OCI-LY3 (cell line): ENCODE data around the gene TPPP2.

Experiments used
- H2AFZ ChIP-seq: fragments of 200-600, 300-600 bp; shearing (Covaris generic); 2 replicates; pipeline ENCODE4 v1.6.0; 2014; ENCODE audit warnings: antibody characterized with exemption, low read depth, low read length
- H3K27ac ChIP-seq: fragments of 200-600, 300-600 bp; sonication (generic); 2 replicates; pipeline ENCODE4 v1.5.1; 2014; ENCODE audit warnings: mild to moderate bottlenecking, low read length, moderate library complexity, mixed read lengths
- H3K27me3 ChIP-seq: fragments of 200-600, 300-600 bp; sonication (generic); 2 replicates; pipeline ENCODE4 v1.6.1; 2014; ENCODE audit warnings: low read depth, low read length, mixed read lengths
- H3K36me3 ChIP-seq: fragments of 200-600, 300-600 bp; sonication (generic); replicated peaks from 2 replicates; pipeline ENCODE3; 2014; ENCODE audit warnings: low read depth, low read length, mixed read lengths
- H3K4me1 ChIP-seq: fragments of 300-600, 200-600 bp; sonication (generic); 2 replicates; pipeline ENCODE4 v1.6.1; 2014; ENCODE audit warnings: low read length, mixed read lengths
- H3K4me2 ChIP-seq: fragments of 200-600, 300-600 bp; sonication (generic); 2 replicates; pipeline ENCODE4 v1.6.1; 2014; ENCODE audit warnings: low read length, mixed read lengths
- H3K4me3 ChIP-seq: fragments of 300-600, 200-600 bp; sonication (generic); 2 replicates; pipeline ENCODE4 v1.5.1; 2014; ENCODE audit warnings: antibody characterized with exemption, mild to moderate bottlenecking, low read length, moderate library complexity
- H3K79me2 ChIP-seq: fragments of 300-600, 200-600 bp; shearing (Covaris generic); 2 replicates; pipeline ENCODE4 v1.6.1; 2014; ENCODE audit warnings: mild to moderate bottlenecking, low read length, mixed read lengths
- H3K9ac ChIP-seq: fragments of 300-600, 200-600 bp; shearing (Covaris generic); 2 replicates; pipeline ENCODE4 v1.6.0; 2014; ENCODE audit warnings: mild to moderate bottlenecking, low read length, moderate library complexity
- H3K9me3 ChIP-seq: fragments of 200-600, 300-600 bp; shearing (Covaris generic); 2 replicates; pipeline ENCODE4 v1.6.1; 2014; ENCODE audit warnings: low read length, mixed read lengths; ENCODE audit not compliant: insufficient read depth
- H4K20me1 ChIP-seq: fragments of 200-600, 300-600 bp; sonication (generic); 2 replicates; pipeline ENCODE4 v1.6.1; 2016; ENCODE audit warnings: low read length, mixed read lengths; ENCODE audit not compliant: insufficient read depth
- EZH2phosphoT487 ChIP-seq: fragments of 200-600 bp; shearing (Covaris generic); IDR thresholded peaks from 2 replicates; pipeline ENCODE4 v1.6.1; 2018; ENCODE audit warnings: antibody characterized with exemption, mixed run types, low read depth
- TF ChIP-seq, protein P1 (sequence below): fragments of 200-600, 300-600 bp; sonication (generic); IDR thresholded peaks from 2 replicates; pipeline ENCODE4 v1.5.1; 2014; ENCODE audit warnings: antibody characterized with exemption, low read length, low read depth

TPPP2 gene

DNA sequence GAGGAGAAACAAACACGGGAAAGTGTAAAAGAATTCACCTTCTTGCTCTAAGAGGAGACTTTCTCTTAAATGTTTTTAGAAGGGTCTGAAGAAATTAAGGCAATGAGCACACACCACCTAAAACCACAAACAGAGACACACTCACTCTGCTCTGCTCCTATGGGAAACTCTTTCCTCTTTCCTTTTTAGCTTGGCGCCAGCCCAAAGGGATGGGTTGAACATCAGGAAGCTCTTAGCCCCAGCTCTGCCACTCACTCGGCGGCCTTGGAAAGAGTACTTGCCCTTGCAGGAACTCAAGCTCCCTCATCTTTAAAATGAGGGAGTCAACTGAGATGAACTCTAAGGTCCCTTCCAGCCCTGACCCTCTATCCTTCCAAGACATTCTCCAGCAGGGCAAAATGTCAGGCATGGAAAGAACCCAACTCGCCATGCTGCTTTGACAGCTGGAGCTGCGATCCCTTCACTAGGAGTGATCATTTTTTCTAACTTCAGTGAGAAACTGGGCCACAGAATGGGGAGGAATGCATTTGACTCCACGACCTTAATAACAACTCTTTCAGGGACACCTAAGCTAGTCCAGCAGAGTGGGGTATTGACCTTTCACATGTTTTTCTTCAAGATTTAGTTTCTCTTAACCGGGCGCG lies 26.6 kb downstream of the TPPP2 start:
- H3K4me1 ChIP-seq, result no peaks in the 10 kb centered on the region
- TF ChIP-seq EZH2phosphoT487, result no peak
- TF ChIP-seq, protein P1, sequence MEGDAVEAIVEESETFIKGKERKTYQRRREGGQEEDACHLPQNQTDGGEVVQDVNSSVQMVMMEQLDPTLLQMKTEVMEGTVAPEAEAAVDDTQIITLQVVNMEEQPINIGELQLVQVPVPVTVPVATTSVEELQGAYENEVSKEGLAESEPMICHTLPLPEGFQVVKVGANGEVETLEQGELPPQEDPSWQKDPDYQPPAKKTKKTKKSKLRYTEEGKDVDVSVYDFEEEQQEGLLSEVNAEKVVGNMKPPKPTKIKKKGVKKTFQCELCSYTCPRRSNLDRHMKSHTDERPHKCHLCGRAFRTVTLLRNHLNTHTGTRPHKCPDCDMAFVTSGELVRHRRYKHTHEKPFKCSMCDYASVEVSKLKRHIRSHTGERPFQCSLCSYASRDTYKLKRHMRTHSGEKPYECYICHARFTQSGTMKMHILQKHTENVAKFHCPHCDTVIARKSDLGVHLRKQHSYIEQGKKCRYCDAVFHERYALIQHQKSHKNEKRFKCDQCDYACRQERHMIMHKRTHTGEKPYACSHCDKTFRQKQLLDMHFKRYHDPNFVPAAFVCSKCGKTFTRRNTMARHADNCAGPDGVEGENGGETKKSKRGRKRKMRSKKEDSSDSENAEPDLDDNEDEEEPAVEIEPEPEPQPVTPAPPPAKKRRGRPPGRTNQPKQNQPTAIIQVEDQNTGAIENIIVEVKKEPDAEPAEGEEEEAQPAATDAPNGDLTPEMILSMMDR, result no peak
- H3K9me3 ChIP-seq, result no peaks in the 10 kb centered on the region
- no peak overlapping the region for H3K9ac ChIP-seq
- no peak overlapping the region for H3K27ac ChIP-seq
- H3K36me3 ChIP-seq, result no peaks in the 10 kb centered on the region
- no peaks in the 10 kb centered on the region for H3K79me2 ChIP-seq
- H2AFZ ChIP-seq, result no peak overlapping the region
- no peak overlapping the region for H3K4me3 ChIP-seq
- H3K27me3 ChIP-seq, result peaks cover 18% of the 10 kb centered on the region
- no peaks in the 10 kb centered on the region for H4K20me1 ChIP-seq
- H3K4me2 ChIP-seq, result no peak overlapping the region

DNA sequence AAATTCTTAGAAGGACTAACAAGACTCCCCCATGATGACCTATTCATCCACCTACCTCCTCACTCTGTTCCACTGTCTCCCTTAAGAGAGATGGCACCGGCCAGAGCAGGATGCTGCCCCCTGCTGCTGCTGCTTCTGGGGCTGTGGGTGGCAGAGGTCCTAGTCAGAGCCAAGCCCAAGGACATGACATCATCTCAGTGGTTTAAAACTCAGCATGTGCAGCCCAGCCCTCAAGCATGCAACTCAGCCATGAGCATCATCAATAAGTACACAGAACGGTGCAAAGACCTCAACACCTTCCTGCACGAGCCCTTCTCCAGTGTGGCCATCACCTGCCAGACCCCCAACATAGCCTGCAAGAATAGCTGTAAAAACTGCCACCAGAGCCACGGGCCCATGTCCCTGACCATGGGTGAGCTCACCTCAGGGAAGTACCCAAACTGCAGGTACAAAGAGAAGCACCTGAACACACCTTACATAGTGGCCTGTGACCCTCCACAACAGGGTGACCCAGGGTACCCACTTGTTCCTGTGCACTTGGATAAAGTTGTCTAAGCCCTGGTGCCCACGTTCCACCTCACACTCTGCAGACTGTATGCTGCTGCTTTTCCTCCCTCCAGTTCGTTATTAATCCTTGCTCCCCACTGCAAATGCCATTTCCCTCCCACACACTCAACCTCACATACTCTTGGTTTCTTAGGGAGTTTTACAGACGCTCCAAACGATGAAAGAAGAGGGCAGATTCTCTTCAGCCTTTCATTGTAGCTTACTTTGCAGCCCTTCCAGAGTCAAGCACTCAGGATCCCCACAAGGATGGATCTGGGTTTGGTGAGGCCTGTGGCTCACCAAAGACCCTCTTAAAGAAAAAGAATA lies 28.0 kb downstream of the TPPP2 start, which contains the start of gene RNASE8:
Gene RNASE8 (plus strand): TSS at position 20 of the 873 bp plus-strand sequence. CDS start 71 bp downstream, at position 91.
- no peak within 1 kb of the TSS for H3K27ac ChIP-seq
- TF ChIP-seq EZH2phosphoT487, result no peak
- TF ChIP-seq, protein P1, result peak; percentile 20; the same call in 1 of the 2 replicates
- no peaks in the 10 kb centered on the region for H3K9me3 ChIP-seq
- no peaks in the 10 kb centered on the region for H4K20me1 ChIP-seq
- H3K4me2 ChIP-seq, result no peak within 1 kb of the TSS
- H2AFZ ChIP-seq, result no peak within 1 kb of the TSS
- peaks cover 31% of the 10 kb centered on the region for H3K27me3 ChIP-seq
- no peaks in the 10 kb centered on the region for H3K4me1 ChIP-seq
- no peaks in the 10 kb centered on the region for H3K79me2 ChIP-seq
- no peak within 1 kb of the TSS for H3K9ac ChIP-seq
- H3K36me3 ChIP-seq, result no peaks in the 10 kb centered on the region
- no peak within 1 kb of the TSS for H3K4me3 ChIP-seq

DNA sequence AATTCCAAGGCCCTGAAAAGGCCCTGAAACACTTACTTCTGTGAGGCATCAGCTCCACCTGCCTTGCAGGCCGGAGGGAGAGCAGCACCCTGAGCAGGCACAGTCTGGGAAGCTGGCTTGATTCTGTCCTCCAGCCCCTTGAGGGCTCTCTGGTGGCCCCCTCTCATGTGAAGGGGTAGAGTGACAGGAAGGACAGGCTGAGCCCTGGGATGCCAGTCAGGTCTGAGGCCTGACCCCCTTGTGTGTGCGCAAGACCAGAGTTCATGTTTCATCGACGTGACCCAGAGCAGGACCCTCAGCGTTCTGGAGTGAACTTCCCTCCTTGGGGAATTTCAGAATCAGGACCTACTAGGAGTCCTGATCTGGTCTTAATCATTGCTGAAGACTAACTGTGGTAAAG lies 28.9 kb downstream of the TPPP2 start:
- Histone ChIP-seq H3K4me1 (no peaks in the 10 kb centered on the region), H2AFZ (no peak overlapping the region), H3K36me3 (no peaks in the 10 kb centered on the region), H3K79me2 (no peaks in the 10 kb centered on the region), H3K4me2 (no peak overlapping the region), H3K9me3 (no peaks in the 10 kb centered on the region), H3K27ac (no peak overlapping the region), H3K4me3 (no peak overlapping the region), H3K9ac (no peak overlapping the region), H3K27me3 (peaks cover 40% of the 10 kb centered on the region), H4K20me1 (no peaks in the 10 kb centered on the region)
- TF ChIP-seq, protein P1, result no peak
- TF ChIP-seq EZH2phosphoT487, result no peak

DNA sequence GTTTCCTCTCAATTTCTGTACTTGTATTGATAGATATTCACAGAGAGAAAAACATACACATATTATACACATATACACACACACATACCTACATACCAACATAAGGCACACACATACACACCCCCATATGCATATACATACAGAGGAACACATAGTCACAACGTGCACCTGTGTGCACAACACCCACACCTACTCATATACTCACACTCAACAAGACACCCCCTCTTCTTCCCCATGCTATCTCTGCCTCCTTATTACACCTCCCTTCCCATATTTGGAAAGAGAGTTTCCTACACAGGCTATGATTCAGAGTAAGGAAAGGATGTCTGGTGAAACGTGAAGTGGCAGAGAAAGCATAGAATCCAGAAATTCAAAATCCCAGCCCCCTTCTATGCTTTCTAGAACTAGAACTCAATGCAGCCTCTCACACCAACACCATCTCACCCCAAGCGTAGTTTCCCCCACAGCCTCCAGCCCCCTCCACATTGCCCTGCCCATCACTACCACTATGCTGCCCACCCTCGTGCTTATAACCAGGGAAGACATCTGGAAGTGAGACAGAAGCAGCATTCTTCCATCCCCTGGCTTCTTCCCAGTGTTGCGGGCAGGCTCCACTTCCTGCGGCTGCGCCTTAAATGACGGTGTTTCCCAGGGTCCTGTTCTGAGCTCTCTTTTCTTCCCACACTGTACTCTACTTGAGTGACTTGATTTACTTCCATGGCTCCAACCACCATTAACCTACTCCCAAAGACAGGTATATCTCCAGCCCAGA lies 30.0 kb downstream of the TPPP2 start:
- Histone ChIP-seq H3K36me3 (no peaks in the 10 kb centered on the region), H3K9me3 (no peaks in the 10 kb centered on the region), H3K4me2 (no peak overlapping the region), H3K79me2 (no peaks in the 10 kb centered on the region), H3K27ac (no peak overlapping the region), H3K4me3 (no peak overlapping the region), H3K4me1 (no peaks in the 10 kb centered on the region), H3K27me3 (peaks cover 48% of the 10 kb centered on the region), H4K20me1 (no peaks in the 10 kb centered on the region), H2AFZ (no peak overlapping the region), H3K9ac (no peak overlapping the region)
- TF ChIP-seq, protein P1, result no peak
- no peak for TF ChIP-seq EZH2phosphoT487
